IMR-90 (cell line): ENCODE data around the gene HOXC12. TPM values are rescaled to one million over a fixed set of nuclear protein-coding genes. Genes with fewer than 3 reads are reported as not detected.

Source experiments
- ATAC-seq: fragments of 200-7000 bp; cut with Tn5 transposase; 2 replicates; pipeline ENCODE4 v1.9.1; 2020; ENCODE audit warnings: low read depth, mild to moderate bottlenecking, moderate library complexity
- BruUV-seq: library from RNA; stranded (reverse); fragments of 400-500 nt; replicated peaks from 2 replicates; lab custom pipeline; 2021; lab: Mats Ljungman, UMichigan
- CTCF ChIA-PET: fragments of 300-600 bp; formaldehyde crosslinking; extraction: SDS; loops from one replicate; lab custom pipeline; 2021; ENCODE audit warnings: antibody characterized with exemption; lab: Yijun Ruan, JAX
- POLR2A ChIA-PET: fragments of 300-600 bp; sonication (Branson Sonifier 250); formaldehyde crosslinking; loops from one replicate; lab custom pipeline; 2022; ENCODE audit warnings: antibody characterized with exemption; ENCODE audit not compliant: unreplicated experiment; lab: Charles Lee
- DNase-seq: peaks from one replicate; pipeline ENCODE4 v3.0.0; 2013
- H2AFZ ChIP-seq: replicated peaks from 2 replicates; pipeline ENCODE3; 2013; ENCODE audit warnings: low read length, mild to moderate bottlenecking; ENCODE audit not compliant: poor library complexity
- H2AK5ac ChIP-seq: 2 replicates; pipeline ENCODE4 v1.6.1; 2013; ENCODE audit warnings: low read depth, low read length, inconsistent platforms
- H2AK9ac ChIP-seq: replicated peaks from 2 replicates; pipeline ENCODE3; 2013; ENCODE audit warnings: mild to moderate bottlenecking, low read depth, low read length, moderate library complexity; ENCODE audit not compliant: poor library complexity
- H2BK120ac ChIP-seq: 2 replicates; pipeline ENCODE4 v1.6.1; 2013; ENCODE audit warnings: low read depth, low read length, inconsistent platforms
- H2BK15ac ChIP-seq: 3 replicates; pipeline ENCODE4 v1.6.1; 2013; ENCODE audit warnings: low read depth, low read length, inconsistent platforms
- H2BK20ac ChIP-seq: 2 replicates; pipeline ENCODE4 v1.6.1; 2013; ENCODE audit warnings: low read depth, mild to moderate bottlenecking, inconsistent platforms, low read length, moderate library complexity
- H2BK5ac ChIP-seq: 2 replicates; pipeline ENCODE4 v1.6.1; 2013; ENCODE audit warnings: mild to moderate bottlenecking, low read depth, low read length, inconsistent platforms; ENCODE audit not compliant: poor library complexity, severe bottlenecking
- H3K14ac ChIP-seq: replicated peaks from 2 replicates; pipeline ENCODE4 v1.6.1; 2013; ENCODE audit warnings: low read depth, low read length, inconsistent platforms
- H3K18ac ChIP-seq: 2 replicates; pipeline ENCODE4 v1.6.1; 2013; ENCODE audit warnings: low read depth, low read length, control low read depth
- H3K23ac ChIP-seq: 2 replicates; pipeline ENCODE4 v1.6.1; 2013; ENCODE audit warnings: low read depth, low read length, inconsistent platforms
- H3K27ac ChIP-seq: 2 replicates; pipeline ENCODE4 v1.5.1; 2013; ENCODE audit warnings: mild to moderate bottlenecking, control low read depth, low read length; ENCODE audit not compliant: insufficient read depth
- H3K27me3 ChIP-seq: 2 replicates; pipeline ENCODE4 v1.6.1; 2013; ENCODE audit warnings: low read length; ENCODE audit not compliant: control insufficient read depth, insufficient read depth
- H3K36me3 ChIP-seq: 2 replicates; pipeline ENCODE4 v1.6.1; 2013; ENCODE audit warnings: low read length, mixed read lengths; ENCODE audit not compliant: control insufficient read depth, insufficient read depth
- H3K4ac ChIP-seq: 2 replicates; pipeline ENCODE4 v1.6.1; 2013; ENCODE audit warnings: low read depth, low read length, inconsistent platforms
- H3K4me1 ChIP-seq: 2 replicates; pipeline ENCODE4 v1.6.1; 2013; ENCODE audit warnings: low read length, mixed read lengths; ENCODE audit not compliant: control insufficient read depth, insufficient read depth
- H3K4me2 ChIP-seq: 2 replicates; pipeline ENCODE4 v1.6.1; 2013; ENCODE audit warnings: low read depth, mild to moderate bottlenecking, control low read depth, low read length, moderate library complexity
- H3K4me3 ChIP-seq: 2 replicates; pipeline ENCODE4 v1.5.1; 2013; ENCODE audit warnings: low read depth, mild to moderate bottlenecking, control low read depth, low read length, moderate library complexity; ENCODE audit not compliant: insufficient read depth
- H3K56ac ChIP-seq: 2 replicates; pipeline ENCODE4 v1.6.1; 2013; ENCODE audit warnings: low read length, inconsistent platforms; ENCODE audit not compliant: insufficient read depth; ENCODE audit errors: extremely low read depth
- H3K79me1 ChIP-seq, 2 experiments: 2 replicates each; pipeline ENCODE4 v1.6.1; 2013; ENCODE audit warnings: low read length in 2 of 2, inconsistent platforms in 1 of 2, low read depth in 1 of 2
- H3K9ac ChIP-seq: 2 replicates; pipeline ENCODE4 v1.6.1; 2013; ENCODE audit warnings: low read depth, low read length, control low read depth
- H3K9me1 ChIP-seq: 2 replicates; pipeline ENCODE4 v1.6.1; 2013; ENCODE audit warnings: low read length, inconsistent platforms; ENCODE audit not compliant: insufficient read depth
- H3K9me3 ChIP-seq: 2 replicates; pipeline ENCODE4 v1.6.1; 2013; ENCODE audit warnings: low read length; ENCODE audit not compliant: control insufficient read depth, insufficient read depth
- H4K20me1 ChIP-seq: 2 replicates; pipeline ENCODE4 v1.6.1; 2013; ENCODE audit warnings: low read length, inconsistent platforms; ENCODE audit not compliant: insufficient read depth
- H4K5ac ChIP-seq: 2 replicates; pipeline ENCODE4 v1.6.1; 2013; ENCODE audit warnings: mild to moderate bottlenecking, low read depth, low read length, control low read depth
- H4K8ac ChIP-seq, 2 experiments: 2 replicates each; pipeline ENCODE4 v1.6.1; 2013; ENCODE audit warnings: low read depth in 2 of 2, low read length in 2 of 2, control low read depth in 1 of 2, inconsistent platforms in 1 of 2
- H4K91ac ChIP-seq: 2 replicates; pipeline ENCODE4 v1.6.1; 2013; ENCODE audit warnings: low read depth, low read length, inconsistent platforms; ENCODE audit not compliant: insufficient read depth
- BHLHE40 ChIP-seq: fragments of 150-350 bp; IDR thresholded peaks from 2 replicates; pipeline ENCODE4 v1.6.1; 2016; ENCODE audit warnings: mild to moderate bottlenecking, low read depth, low read length
- POLR2A ChIP-seq: IDR thresholded peaks from 2 replicates; pipeline ENCODE4 v1.6.1; 2012; ENCODE audit warnings: mild to moderate bottlenecking, low read depth, low read length
- RCOR1 ChIP-seq: IDR thresholded peaks from 2 replicates; pipeline ENCODE4 v1.6.1; 2012; ENCODE audit warnings: mild to moderate bottlenecking, low read length, improper control_type of control experiment; ENCODE audit not compliant: insufficient replicate concordance
- WGBS, 2 experiments: methylation state at CpG; one replicate each; pipeline versions ENCODE4 v1.1.5 to v1.1.7; 2013; ENCODE audit warnings: missing lambda C conversion rate in 2 of 2; ENCODE audit not compliant: insufficient read length in 1 of 2; ENCODE audit errors: extremely low coverage in 2 of 2; 5-methylcytosine and 5-hydroxymethylcytosine counted together
- dilution Hi-C: fragments of 300-500 bp; cut with HindIII; formaldehyde crosslinking; loops from one replicate; pipeline ENCODE4 v1.14.3; 2018; ENCODE audit warnings: low sequenced_read_pairs; ENCODE audit not compliant: unreplicated experiment
- in situ Hi-C: fragments of 300-500 bp; cut with MboI; formaldehyde crosslinking; loops from 3 replicates; pipeline ENCODE4 v1.14.3; 2019; ENCODE audit warnings: low sequenced_read_pairs, inconsistent platforms, mixed read lengths
- intact Hi-C: fragments of 100-400 bp; cut with micrococcal nuclease; formaldehyde crosslinking; loops from 2 replicates; pipeline ENCODE4 v1.10.0; 2022
- polyA plus RNA-seq, 3 experiments: library from polyadenylated mRNA; depleted of rRNA; stranded (reverse); fragments of >200 nt; gene quantifications; 2 replicates each; pipeline ENCODE4 v1.2.3, GENCODE V29; 2012; ENCODE audit warnings: low replicate concordance in 1 of 3
- total RNA-seq: library from RNA; depleted of rRNA; stranded (reverse); fragments of >200 nt; gene quantifications from 2 replicates; pipeline ENCODE4 v1.2.3, GENCODE V29; 2012

Gene HOXC12
- total and polyA plus RNA-seq, 2 of the 4 experiments (the other 2 are of a cell fraction): not detected

GRCh38 chr12:54001283-54002187 is 46.8 kb downstream of the HOXC12 start (continued):
- no peak for TF ChIP-seq POLR2A
- no peak for TF ChIP-seq BHLHE40

- in situ Hi-C loops (no loop called here), intact Hi-C loops (loop anchor here (10.0 kb wide), 1 partner anchor 298 kb away; no protein-coding TSS in a partner anchor), dilution Hi-C loops (no loop called here)
- Histone ChIP-seq H4K8ac (no peak overlapping the region), H3K14ac (no peak overlapping the region), H3K27ac (no peak overlapping the region), H4K5ac (no peak overlapping the region), H3K4me2 (no peak overlapping the region), H3K9ac (no peak overlapping the region), H3K9me3 (peaks cover 8% of the 10 kb centered on the region; the same call in 1 of the 2 replicates), H3K18ac (no peak overlapping the region), H4K20me1 (no peaks in the 10 kb centered on the region), H3K4ac (no peak overlapping the region), H2AK9ac (no peak overlapping the region), H3K79me1 (no peaks in the 10 kb centered on the region), H2BK5ac (no peak overlapping the region), H3K56ac (no peak overlapping the region), H2AK5ac (no peak overlapping the region), H2AFZ (no peak overlapping the region), H2BK20ac (no peak overlapping the region), H3K9me1 (no peaks in the 10 kb centered on the region), H2BK120ac (no peak overlapping the region), H4K91ac (no peak overlapping the region), H2BK15ac (no peak overlapping the region), H3K23ac (no peak overlapping the region), H3K4me1 (no peaks in the 10 kb centered on the region), H3K4me3 (no peak overlapping the region), H3K27me3 (peaks cover 96% of the 10 kb centered on the region), H3K36me3 (no peaks in the 10 kb centered on the region)
- BruUV-seq: no TSS peak
- no peak for TF ChIP-seq RCOR1
- DNase-seq (no peak), ATAC-seq (no peak)
- WGBS, 2 experiments: no CpG with 5 or more reads among the region's 19 CpGs
- POLR2A ChIA-PET: no interaction called here
- CTCF ChIA-PET: no interaction called here
These were observed 47.7 kb downstream of the HOXC12 start for GRCh38 chr12:54002278-54002914.
